ENCODE results near the gene ABCA1.
A peak's percentile ranks its signal among the peaks of the same experiment; 100 is the strongest.

Gene ABCA1

DNA sequence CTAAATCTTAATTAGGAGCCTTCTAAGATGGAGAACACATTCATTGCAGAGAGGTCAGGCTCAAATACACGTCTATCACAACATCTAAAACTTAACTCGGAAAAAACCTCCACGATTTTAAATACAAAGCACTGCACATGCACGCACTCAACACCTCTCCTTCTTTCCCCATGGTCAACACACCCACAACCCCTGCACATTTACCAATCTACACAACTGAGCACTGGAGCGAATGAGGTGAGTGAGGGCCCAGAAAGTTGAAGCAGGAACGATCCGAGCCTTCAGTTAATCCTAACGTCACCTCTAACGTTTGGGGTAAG lies 180.8 kb downstream of the ABCA1 start:
- WGBS (ENCODE audit: insufficient coverage): 0% methylated on average over 5 of the region's 9 CpGs
- Histone ChIP-seq H3K4me3 (ENCODE audit: control insufficient read depth in 1 of 7, extremely low read depth in 1 of 7, insufficient read depth in 4 of 7, low read depth in 2 of 7, low read length in 6 of 7) (peak overlapping the region; percentile 85 to 98 (median 91)), H3K27ac (ENCODE audit: insufficient read depth in 1 of 2, low read depth in 1 of 2, low read length in 2 of 2, poor library complexity in 1 of 2, severe bottlenecking in 2 of 2) (peak overlapping the region; percentile 87 to 91), H3K4me1 (ENCODE audit: control extremely low read depth in 1 of 4, control insufficient read depth in 4 of 4, insufficient read depth in 4 of 4, low read length in 3 of 4) (peaks cover 17 to 46% (median 30%) of the 10 kb centered on the region in 4 experiments), H3K27me3 (replicated peaks in 2 of 5; ENCODE audit: control insufficient read depth in 4 of 5, insufficient read depth in 5 of 5, low read length in 4 of 5) (no peaks in the 10 kb centered on the region), H3K9me3 (ENCODE audit: control extremely low read depth in 1 of 5, control insufficient read depth in 4 of 5, insufficient read depth in 2 of 5, low read depth in 1 of 5, low read length in 4 of 5) (no peaks in the 10 kb centered on the region), H3K36me3 (ENCODE audit: control insufficient read depth in 4 of 4, insufficient read depth in 4 of 4, low read length in 3 of 4) (peaks cover 2 to 6% (median 5%) of the 10 kb centered on the region in 4 experiments)
- ChIA-PET CTCF (no interaction called here), POLR2A (no interaction called here)
- no peak for DNase-seq

DNA sequence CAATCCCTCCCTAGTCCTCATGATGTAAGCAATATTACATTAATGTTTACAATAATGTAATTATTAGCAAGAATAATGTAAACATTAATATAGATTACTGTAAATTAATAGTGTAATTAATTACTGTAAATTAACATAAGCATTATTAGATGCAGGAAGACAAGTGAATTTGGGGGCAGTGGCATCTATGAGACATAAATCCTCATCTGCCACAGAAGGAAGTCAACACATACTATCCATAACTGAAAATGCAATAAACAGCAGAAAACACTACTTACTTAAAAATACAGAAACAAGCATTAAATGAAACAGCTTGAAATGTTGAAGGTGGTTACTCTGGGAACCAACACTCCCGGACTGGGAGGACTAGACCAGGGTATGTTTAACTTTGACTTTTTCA lies 181.2 kb downstream of the ABCA1 start:
- no peaks in the 10 kb centered on the region for H3K27me3 ChIP-seq (replicated peaks in 2 of 5; ENCODE audit: control insufficient read depth in 4 of 5, insufficient read depth in 5 of 5, low read length in 4 of 5)
- peak overlapping the region in 6 of 7 experiments; percentile 85 to 92 (median 89) for H3K4me3 ChIP-seq (ENCODE audit: control insufficient read depth in 1 of 7, extremely low read depth in 1 of 7, insufficient read depth in 4 of 7, low read depth in 2 of 7, low read length in 6 of 7)
- 0% methylated on average over 1 of the region's 1 CpG for WGBS (ENCODE audit: insufficient coverage)
- H3K4me1 ChIP-seq (ENCODE audit: control extremely low read depth in 1 of 4, control insufficient read depth in 4 of 4, insufficient read depth in 4 of 4, low read length in 3 of 4): peaks cover 17 to 46% (median 30%) of the 10 kb centered on the region in 4 experiments
- POLR2A ChIA-PET: no interaction called here
- CTCF ChIA-PET: no interaction called here
- H3K9me3 ChIP-seq (ENCODE audit: control extremely low read depth in 1 of 5, control insufficient read depth in 4 of 5, insufficient read depth in 2 of 5, low read depth in 1 of 5, low read length in 4 of 5): no peaks in the 10 kb centered on the region
- H3K27ac ChIP-seq (ENCODE audit: insufficient read depth in 1 of 2, low read depth in 1 of 2, low read length in 2 of 2, poor library complexity in 1 of 2, severe bottlenecking in 2 of 2): peak overlapping the region; percentile 87 to 91
- DNase-seq: peak in 1 of 3 donors; percentile 46
- H3K36me3 ChIP-seq (ENCODE audit: control insufficient read depth in 4 of 4, insufficient read depth in 4 of 4, low read length in 3 of 4): peaks cover 0 to 3% (median 3%) of the 10 kb centered on the region in 4 experiments

DNA sequence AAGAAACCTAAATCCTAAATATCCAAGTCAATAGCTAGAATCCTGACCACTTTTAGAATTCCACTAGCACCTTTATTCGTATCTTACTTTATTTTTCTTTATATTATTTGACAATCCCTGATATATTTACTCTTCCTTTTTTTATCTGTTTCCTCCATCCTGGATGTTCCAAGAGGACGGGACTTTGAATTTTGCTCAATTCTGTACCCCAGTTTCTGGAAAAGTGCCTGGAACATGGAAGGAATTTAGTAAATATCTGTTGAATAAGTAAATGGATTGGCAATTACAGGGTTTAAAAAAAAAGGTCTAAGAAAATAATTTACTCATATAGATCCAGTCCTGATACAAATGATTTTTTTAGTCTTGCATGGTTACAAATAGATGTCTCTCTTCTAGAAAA lies 181.7 kb downstream of the ABCA1 start:
- CTCF ChIA-PET: interaction anchor here (1.1 kb wide), 1 partner anchor 360 kb away, joined by 3 read pairs; no protein-coding TSS in a partner anchor

DNA sequence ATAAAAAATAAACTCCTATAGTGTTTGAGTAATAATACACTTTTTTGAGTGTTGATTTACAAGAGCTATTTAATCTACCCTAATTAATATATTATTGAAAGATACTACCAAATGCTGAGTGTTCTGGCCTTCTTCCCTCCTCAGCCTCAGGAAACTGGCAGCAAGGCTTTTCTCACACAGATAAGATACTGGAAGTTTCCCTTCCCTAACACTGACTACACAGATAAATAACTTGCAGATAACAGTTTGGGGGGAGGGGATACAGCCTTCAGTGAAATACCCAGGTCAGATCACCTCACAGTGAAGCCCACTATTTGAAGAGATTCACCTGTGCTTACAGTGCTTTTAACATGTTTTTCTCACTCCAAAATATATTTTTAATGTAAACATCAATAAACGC lies 182.1 kb downstream of the ABCA1 start:
- peak overlapping the region; percentile 0 to 91 for H3K27ac ChIP-seq (ENCODE audit: insufficient read depth in 1 of 2, low read depth in 1 of 2, low read length in 2 of 2, poor library complexity in 1 of 2, severe bottlenecking in 2 of 2)
- H3K4me1 ChIP-seq (ENCODE audit: control extremely low read depth in 1 of 4, control insufficient read depth in 4 of 4, insufficient read depth in 4 of 4, low read length in 3 of 4): peaks cover 17 to 46% (median 30%) of the 10 kb centered on the region in 4 experiments
- H3K27me3 ChIP-seq (replicated peaks in 2 of 5; ENCODE audit: control insufficient read depth in 4 of 5, insufficient read depth in 5 of 5, low read length in 4 of 5): no peaks in the 10 kb centered on the region
- peaks cover 0 to 2% (median 0%) of the 10 kb centered on the region in 4 experiments for H3K36me3 ChIP-seq (ENCODE audit: control insufficient read depth in 4 of 4, insufficient read depth in 4 of 4, low read length in 3 of 4)
- ChIA-PET POLR2A (no interaction called here), CTCF (interaction anchor here (1.1 to 1.4 kb wide), 3 partner anchors 16 to 1349 kb away, joined by 3 to 4 read pairs (median 3); no protein-coding TSS in a partner anchor)
- no CpG with 5 or more reads among the region's 1 CpG for WGBS (ENCODE audit: insufficient coverage)
- peak in 1 of 3 donors; percentile 10 for DNase-seq
- no peaks in the 10 kb centered on the region for H3K9me3 ChIP-seq (ENCODE audit: control extremely low read depth in 1 of 5, control insufficient read depth in 4 of 5, insufficient read depth in 2 of 5, low read depth in 1 of 5, low read length in 4 of 5)
- H3K4me3 ChIP-seq (ENCODE audit: control insufficient read depth in 1 of 7, extremely low read depth in 1 of 7, insufficient read depth in 4 of 7, low read depth in 2 of 7, low read length in 6 of 7): peak overlapping the region in 2 of 7 experiments; percentile 52 to 91

More for the DNA sequence above, 181.7 kb downstream of the ABCA1 start:
- peak overlapping the region in 6 of 7 experiments; percentile 43 to 92 (median 89) for H3K4me3 ChIP-seq (ENCODE audit: control insufficient read depth in 1 of 7, extremely low read depth in 1 of 7, insufficient read depth in 4 of 7, low read depth in 2 of 7, low read length in 6 of 7)
- H3K27ac ChIP-seq (ENCODE audit: insufficient read depth in 1 of 2, low read depth in 1 of 2, low read length in 2 of 2, poor library complexity in 1 of 2, severe bottlenecking in 2 of 2): peak overlapping the region; percentile 87 to 91
- H3K9me3 ChIP-seq (ENCODE audit: control extremely low read depth in 1 of 5, control insufficient read depth in 4 of 5, insufficient read depth in 2 of 5, low read depth in 1 of 5, low read length in 4 of 5): no peaks in the 10 kb centered on the region
- POLR2A ChIA-PET: no interaction called here
- no peak for DNase-seq
- H3K4me1 ChIP-seq (ENCODE audit: control extremely low read depth in 1 of 4, control insufficient read depth in 4 of 4, insufficient read depth in 4 of 4, low read length in 3 of 4): peaks cover 17 to 46% (median 30%) of the 10 kb centered on the region in 4 experiments
- WGBS (ENCODE audit: insufficient coverage): 83% methylated on average over 1 of the region's 2 CpGs
- H3K27me3 ChIP-seq (replicated peaks in 2 of 5; ENCODE audit: control insufficient read depth in 4 of 5, insufficient read depth in 5 of 5, low read length in 4 of 5): no peaks in the 10 kb centered on the region
- H3K36me3 ChIP-seq (ENCODE audit: control insufficient read depth in 4 of 4, insufficient read depth in 4 of 4, low read length in 3 of 4): peaks cover 0 to 2% (median 0%) of the 10 kb centered on the region in 4 experiments

DNA sequence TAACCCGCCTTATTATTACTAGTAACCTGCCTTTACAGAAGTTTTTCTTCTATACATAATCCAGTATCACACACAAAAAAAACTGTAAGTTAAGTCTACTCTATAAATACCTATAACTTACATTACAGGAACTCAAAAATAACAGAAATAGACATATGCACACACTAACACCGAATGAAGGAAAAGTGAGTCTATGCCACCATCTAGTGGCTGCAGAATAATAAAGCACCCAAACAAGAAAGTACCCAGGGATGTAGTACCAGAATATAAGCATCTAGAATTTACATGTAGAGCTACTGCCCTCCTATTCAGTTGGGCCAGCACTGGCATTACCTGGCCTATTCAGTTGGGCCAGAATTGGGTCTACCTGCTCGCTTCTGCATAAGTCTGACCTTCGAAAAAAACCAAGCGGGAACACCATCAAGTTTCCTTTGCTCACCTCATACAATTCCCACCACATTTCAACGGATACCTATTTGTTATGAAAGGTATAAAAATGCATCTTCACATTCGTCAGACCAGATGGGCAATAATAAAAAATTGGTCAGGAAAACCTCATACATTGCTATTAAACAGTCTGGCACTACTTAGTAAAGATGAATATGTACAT lies 184.5 kb downstream of the ABCA1 start:
- peaks cover 12 to 27% (median 18%) of the 10 kb centered on the region in 4 experiments for H3K4me1 ChIP-seq (ENCODE audit: control extremely low read depth in 1 of 4, control insufficient read depth in 4 of 4, insufficient read depth in 4 of 4, low read length in 3 of 4)
- H3K4me3 ChIP-seq (ENCODE audit: control insufficient read depth in 1 of 7, extremely low read depth in 1 of 7, insufficient read depth in 4 of 7, low read depth in 2 of 7, low read length in 6 of 7): no peak overlapping the region
- H3K27ac ChIP-seq (ENCODE audit: insufficient read depth in 1 of 2, low read depth in 1 of 2, low read length in 2 of 2, poor library complexity in 1 of 2, severe bottlenecking in 2 of 2): no peak overlapping the region
- peak; percentile 80 to 92 (median 89) for DNase-seq
- H3K9me3 ChIP-seq (ENCODE audit: control extremely low read depth in 1 of 5, control insufficient read depth in 4 of 5, insufficient read depth in 2 of 5, low read depth in 1 of 5, low read length in 4 of 5): no peaks in the 10 kb centered on the region
- no peaks in the 10 kb centered on the region for H3K27me3 ChIP-seq (replicated peaks in 2 of 5; ENCODE audit: control insufficient read depth in 4 of 5, insufficient read depth in 5 of 5, low read length in 4 of 5)
- H3K36me3 ChIP-seq (ENCODE audit: control insufficient read depth in 4 of 4, insufficient read depth in 4 of 4, low read length in 3 of 4): no peaks in the 10 kb centered on the region
- ChIA-PET CTCF (interaction anchor here (2.7 kb wide), 1 partner anchor 1346 kb away, joined by 11 read pairs; no protein-coding TSS in a partner anchor), POLR2A (no interaction called here)
- WGBS (ENCODE audit: insufficient coverage): 20% methylated on average over 2 of the region's 7 CpGs

DNA sequence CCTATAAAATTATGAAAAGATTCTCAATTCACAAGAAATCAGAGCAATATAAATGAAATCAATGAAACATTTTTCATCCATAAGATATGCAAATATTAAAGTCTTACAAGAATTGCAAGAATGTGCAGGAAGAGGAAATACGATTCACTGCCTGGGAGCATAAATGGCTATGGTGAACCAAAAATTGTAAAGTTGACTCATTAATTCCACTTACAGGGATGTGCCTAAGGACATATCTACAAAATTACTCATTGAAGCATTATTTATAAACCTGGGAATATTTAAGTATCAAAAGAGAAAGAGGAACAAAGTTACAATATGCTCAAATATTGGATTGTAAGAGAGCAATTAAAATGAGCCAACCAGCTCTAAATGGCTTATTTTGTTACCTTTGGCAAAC lies 187.3 kb downstream of the ABCA1 start:
- H3K36me3 ChIP-seq (ENCODE audit: control insufficient read depth in 4 of 4, insufficient read depth in 4 of 4, low read length in 3 of 4): no peaks in the 10 kb centered on the region
- DNase-seq: peak in 1 of 3 donors; percentile 16
- H3K27ac ChIP-seq (ENCODE audit: insufficient read depth in 1 of 2, low read depth in 1 of 2, low read length in 2 of 2, poor library complexity in 1 of 2, severe bottlenecking in 2 of 2): no peak overlapping the region
- CTCF ChIA-PET: no interaction called here
- H3K4me1 ChIP-seq (ENCODE audit: control extremely low read depth in 1 of 4, control insufficient read depth in 4 of 4, insufficient read depth in 4 of 4, low read length in 3 of 4): peaks cover 0 to 7% (median 1%) of the 10 kb centered on the region in 4 experiments
- H3K4me3 ChIP-seq (ENCODE audit: control insufficient read depth in 1 of 7, extremely low read depth in 1 of 7, insufficient read depth in 4 of 7, low read depth in 2 of 7, low read length in 6 of 7): no peak overlapping the region
- POLR2A ChIA-PET: no interaction called here
- no peaks in the 10 kb centered on the region for H3K27me3 ChIP-seq (replicated peaks in 2 of 5; ENCODE audit: control insufficient read depth in 4 of 5, insufficient read depth in 5 of 5, low read length in 4 of 5)
- H3K9me3 ChIP-seq (ENCODE audit: control extremely low read depth in 1 of 5, control insufficient read depth in 4 of 5, insufficient read depth in 2 of 5, low read depth in 1 of 5, low read length in 4 of 5): no peaks in the 10 kb centered on the region
- WGBS (ENCODE audit: insufficient coverage): no CpG with 5 or more reads among the region's 1 CpG

DNA sequence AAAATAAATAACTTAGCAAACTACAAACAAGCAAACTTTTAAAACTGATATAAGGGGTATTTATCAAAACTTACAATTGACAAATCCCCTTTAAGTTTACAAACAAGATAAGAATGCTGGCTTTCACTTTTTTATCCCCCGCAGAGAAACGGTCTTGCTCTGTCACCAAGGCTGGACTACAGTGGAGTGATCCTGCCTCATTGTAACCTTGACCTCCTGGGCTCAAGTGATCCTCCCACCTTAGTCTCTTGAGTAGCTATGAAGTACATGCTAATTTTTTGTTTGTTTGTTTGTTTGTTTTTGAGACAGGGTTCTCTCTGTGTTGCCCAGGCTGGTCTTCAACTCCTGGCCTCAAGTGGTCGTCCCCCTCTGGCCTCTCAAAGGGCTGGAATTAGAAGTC lies 189.5 kb downstream of the ABCA1 start:
- WGBS (ENCODE audit: insufficient coverage): 94% methylated on average over 3 of the region's 3 CpGs
- Histone ChIP-seq H3K27ac (ENCODE audit: insufficient read depth in 1 of 2, low read depth in 1 of 2, low read length in 2 of 2, poor library complexity in 1 of 2, severe bottlenecking in 2 of 2) (no peak overlapping the region), H3K36me3 (ENCODE audit: control insufficient read depth in 4 of 4, insufficient read depth in 4 of 4, low read length in 3 of 4) (no peaks in the 10 kb centered on the region), H3K4me1 (ENCODE audit: control extremely low read depth in 1 of 4, control insufficient read depth in 4 of 4, insufficient read depth in 4 of 4, low read length in 3 of 4) (peaks cover 0 to 2% (median under 1%) of the 10 kb centered on the region in 4 experiments), H3K27me3 (replicated peaks in 2 of 5; ENCODE audit: control insufficient read depth in 4 of 5, insufficient read depth in 5 of 5, low read length in 4 of 5) (no peaks in the 10 kb centered on the region), H3K9me3 (ENCODE audit: control extremely low read depth in 1 of 5, control insufficient read depth in 4 of 5, insufficient read depth in 2 of 5, low read depth in 1 of 5, low read length in 4 of 5) (no peaks in the 10 kb centered on the region), H3K4me3 (ENCODE audit: control insufficient read depth in 1 of 7, extremely low read depth in 1 of 7, insufficient read depth in 4 of 7, low read depth in 2 of 7, low read length in 6 of 7) (no peak overlapping the region)
- ChIA-PET POLR2A (no interaction called here), CTCF (no interaction called here)
- no peak for DNase-seq
